HUES6 (cell line): ENCODE results near the gene ARL13B.
"Not testable (repeated sequence)": the region's sequence is repeated elsewhere in the genome, so short reads cannot be mapped to it uniquely, and the experiment has no call there.

Experiments used
- H3K27ac ChIP-seq: 2 replicates; pipeline ENCODE4 v1.7.0; 2013; ENCODE audit warnings: low read depth, mild to moderate bottlenecking, low read length, inconsistent platforms
- H3K27me3 ChIP-seq: 2 replicates; pipeline ENCODE4 v1.6.1; 2013; ENCODE audit warnings: low read length; ENCODE audit not compliant: control insufficient read depth, insufficient read depth
- H3K36me3 ChIP-seq: 2 replicates; pipeline ENCODE4 v1.6.1; 2013; ENCODE audit warnings: low read length; ENCODE audit not compliant: control insufficient read depth, insufficient read depth
- H3K4me1 ChIP-seq: 2 replicates; pipeline ENCODE4 v1.6.1; 2013; ENCODE audit warnings: low read length; ENCODE audit not compliant: control insufficient read depth, insufficient read depth
- H3K4me3 ChIP-seq: 2 replicates; pipeline ENCODE4 v1.5.1; 2013; ENCODE audit warnings: low read depth, low read length
- H3K9ac ChIP-seq: one replicate; pipeline ENCODE4 v1.6.1; 2013; ENCODE audit warnings: mild to moderate bottlenecking, low read length
- H3K9me3 ChIP-seq: 2 replicates; pipeline ENCODE4 v1.6.1; 2013; ENCODE audit warnings: low read depth, low read length; ENCODE audit not compliant: control insufficient read depth, insufficient read depth

The ARL13B gene

DNA sequence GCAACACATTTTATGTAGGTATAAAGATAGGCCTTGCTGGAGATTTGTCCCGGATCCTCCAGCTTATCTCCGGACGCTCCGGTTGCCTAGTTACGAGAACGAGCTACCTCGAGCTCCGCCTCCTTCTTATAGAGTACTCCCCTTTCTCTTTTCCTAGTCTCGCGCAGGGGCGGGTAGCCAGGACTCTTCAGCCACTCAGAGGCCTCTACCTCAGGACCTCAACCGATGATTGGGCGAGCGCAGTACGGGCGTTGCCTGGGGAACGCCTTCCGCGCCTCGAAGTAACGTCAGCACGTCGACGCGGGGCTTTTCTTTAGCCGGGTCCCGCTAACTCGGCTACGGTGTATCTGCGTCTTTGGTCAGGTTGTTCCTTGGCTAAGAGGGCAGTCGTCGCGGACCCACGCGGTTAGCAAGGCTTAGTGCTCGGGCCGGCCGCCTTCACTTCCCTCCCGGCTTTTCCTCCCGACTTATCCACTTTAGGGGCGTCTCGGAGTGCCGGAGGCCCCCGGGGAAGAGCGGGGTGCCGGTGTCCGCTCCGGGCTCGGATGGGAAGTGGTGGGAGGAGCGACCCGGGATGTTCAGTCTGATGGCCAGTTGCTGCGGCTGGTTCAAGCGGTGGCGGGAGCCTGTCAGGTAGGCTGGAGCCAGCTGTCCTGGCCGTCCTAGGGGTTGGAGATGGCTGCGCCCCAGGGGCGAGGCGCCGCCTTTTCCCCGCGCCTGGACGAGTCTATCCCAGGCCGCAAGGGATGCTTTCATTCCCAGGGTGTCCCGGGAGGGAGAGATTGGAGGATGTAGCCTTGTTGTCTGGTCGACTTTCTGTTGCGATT lies at the start of gene ARL13B:
ARL13B (plus strand) TSS at position 306 of the 827 bp plus-strand sequence; CDS start at position 575, 269 bp downstream.
- Histone ChIP-seq H3K4me1 (peaks cover 4% of the 10 kb centered on the region; the same call in 1 of the 2 replicates), H3K27ac (peak within 1 kb of the TSS; percentile 21; the same call in 1 of the 2 replicates), H3K27me3 (no peaks in the 10 kb centered on the region), H3K4me3 (peak within 1 kb of the TSS; percentile 65), H3K9ac (peak within 1 kb of the TSS; percentile 66), H3K9me3 (no peaks in the 10 kb centered on the region), H3K36me3 (no peaks in the 10 kb centered on the region)

- no peak overlapping the region for H3K27ac ChIP-seq
- H3K4me1 ChIP-seq, result no peaks in the 10 kb centered on the region
- H3K9me3 ChIP-seq, result peaks cover 13% of the 10 kb centered on the region; the same call in 1 of the 2 replicates
- no peaks in the 10 kb centered on the region for H3K36me3 ChIP-seq
- H3K4me3 ChIP-seq, result no peak overlapping the region
- H3K27me3 ChIP-seq, result no peaks in the 10 kb centered on the region
- no peak overlapping the region for H3K9ac ChIP-seq
Measured at GRCh38 chr3:93931597-93932229, 48.2 kb upstream of the ARL13B start.

GRCh38 chr3:93934366-93935046 lies 45.4 kb upstream of the ARL13B start:
- peaks cover 31% of the 10 kb centered on the region for H3K9me3 ChIP-seq
- H3K9ac ChIP-seq, result no peak overlapping the region
- no peaks in the 10 kb centered on the region; the same call in 1 of the 2 replicates for H3K4me1 ChIP-seq
- H3K36me3 ChIP-seq, result no peaks in the 10 kb centered on the region
- no peaks in the 10 kb centered on the region for H3K27me3 ChIP-seq
- no peak overlapping the region for H3K4me3 ChIP-seq
- H3K27ac ChIP-seq, result no peak overlapping the region

GRCh38 chr3:93936549-93936948 lies 43.4 kb upstream of the ARL13B start:
- Histone ChIP-seq H3K4me3 (no peak overlapping the region), H3K9ac (no peak overlapping the region), H3K4me1 (no peaks in the 10 kb centered on the region; the same call in 1 of the 2 replicates), H3K27ac (no peak overlapping the region), H3K9me3 (peaks cover 50% of the 10 kb centered on the region), H3K27me3 (no peaks in the 10 kb centered on the region), H3K36me3 (no peaks in the 10 kb centered on the region)

- not testable (repeated sequence) for H3K36me3 ChIP-seq, H3K4me1 ChIP-seq, H3K27ac ChIP-seq, H3K4me3 ChIP-seq, H3K9ac ChIP-seq, H3K27me3 ChIP-seq
- H3K9me3 ChIP-seq, result peaks cover 59% of the 10 kb centered on the region
Measured at GRCh38 chr3:93937485-93937884, 42.5 kb upstream of the ARL13B start.

DNA sequence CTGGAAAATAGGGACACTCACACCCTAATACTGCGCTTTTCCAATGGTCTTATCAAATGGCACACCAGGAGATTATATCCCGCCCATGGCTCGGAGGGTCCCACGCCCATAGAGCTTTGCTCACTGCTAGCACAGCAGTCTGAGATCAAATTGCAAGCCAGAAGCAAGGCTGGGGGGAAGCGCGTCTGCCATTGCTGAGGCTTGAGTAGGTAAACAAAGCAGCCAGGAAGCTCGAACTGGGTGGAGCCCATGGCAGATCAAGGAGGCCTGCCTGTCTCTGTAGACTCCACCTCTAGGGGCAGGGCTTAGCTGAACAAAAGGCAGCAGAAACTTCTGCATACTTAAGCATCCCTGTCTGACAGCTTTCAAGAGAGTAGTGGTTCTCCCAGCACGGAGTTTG lies 30.0 kb upstream of the ARL13B start:
- not testable (repeated sequence) for H3K27ac ChIP-seq, H3K4me1 ChIP-seq, H3K4me3 ChIP-seq, H3K27me3 ChIP-seq, H3K36me3 ChIP-seq, H3K9ac ChIP-seq
- H3K9me3 ChIP-seq, result peaks cover 25% of the 10 kb centered on the region

DNA sequence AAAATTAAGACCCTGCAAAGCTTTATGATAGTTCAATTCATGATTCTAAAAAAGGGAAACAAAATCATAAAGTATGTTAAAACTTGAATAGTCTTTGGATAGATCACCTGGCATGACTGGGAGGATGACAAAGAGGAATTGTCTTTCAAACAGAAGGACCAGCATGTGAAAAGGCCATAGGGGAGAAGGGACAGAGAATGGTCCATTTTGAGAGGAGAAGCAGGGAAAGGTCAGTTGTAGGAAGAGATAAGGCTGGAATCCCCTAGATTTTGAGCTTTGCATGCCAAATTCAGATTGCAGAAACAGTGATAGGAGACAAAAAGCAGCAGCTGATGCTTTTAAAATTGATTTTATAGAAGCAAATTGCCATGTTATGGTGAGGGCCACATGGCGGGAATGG lies 18.9 kb upstream of the ARL13B start:
- Histone ChIP-seq H3K36me3 (no peaks in the 10 kb centered on the region), H3K9ac (no peak overlapping the region), H3K4me1 (no peaks in the 10 kb centered on the region), H3K27me3 (no peaks in the 10 kb centered on the region), H3K4me3 (no peak overlapping the region), H3K9me3 (peaks cover 18% of the 10 kb centered on the region; the same call in 1 of the 2 replicates), H3K27ac (no peak overlapping the region)

GRCh38 chr3:93961489-93961888 lies 18.5 kb upstream of the ARL13B start:
- Histone ChIP-seq H3K9ac (no peak overlapping the region), H3K36me3 (no peaks in the 10 kb centered on the region), H3K27ac (no peak overlapping the region), H3K4me3 (no peak overlapping the region), H3K9me3 (peaks cover 19% of the 10 kb centered on the region; the same call in 1 of the 2 replicates), H3K4me1 (no peaks in the 10 kb centered on the region), H3K27me3 (no peaks in the 10 kb centered on the region)

GRCh38 chr3:93962798-93963197 lies 17.2 kb upstream of the ARL13B start:
- H3K4me1 ChIP-seq, result no peaks in the 10 kb centered on the region
- H3K4me3 ChIP-seq, result no peak overlapping the region

DNA sequence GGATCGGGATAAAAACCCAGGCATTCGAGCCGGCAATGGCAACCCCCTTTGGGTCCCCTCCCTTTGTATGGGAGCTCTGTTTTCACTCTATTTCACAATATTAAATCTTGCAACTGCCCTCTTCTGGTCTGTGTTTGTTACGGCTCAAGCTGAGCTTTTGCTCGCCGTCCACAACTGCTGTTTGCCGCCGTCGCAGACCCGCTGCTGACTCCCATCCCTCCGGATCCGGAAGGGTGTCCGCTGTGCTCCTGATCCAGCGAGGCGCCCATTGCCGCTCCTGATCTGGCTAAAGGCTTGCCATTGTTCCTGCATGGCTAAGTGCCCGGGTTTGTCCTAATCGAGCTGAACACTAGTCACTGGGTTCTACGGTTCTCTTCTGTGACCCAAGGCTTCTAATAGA lies 14.8 kb upstream of the ARL13B start:
- not testable (repeated sequence) for H3K27ac ChIP-seq, H3K36me3 ChIP-seq, H3K4me3 ChIP-seq, H3K9ac ChIP-seq, H3K27me3 ChIP-seq, H3K4me1 ChIP-seq
- H3K9me3 ChIP-seq, result peaks cover 21% of the 10 kb centered on the region; the same call in 1 of the 2 replicates

More at GRCh38 chr3:93962798-93963197, 17.2 kb upstream of the ARL13B start:
- no peak overlapping the region for H3K9ac ChIP-seq
- no peak overlapping the region for H3K27ac ChIP-seq
- peaks cover 18% of the 10 kb centered on the region; the same call in 1 of the 2 replicates for H3K9me3 ChIP-seq
- H3K27me3 ChIP-seq, result no peaks in the 10 kb centered on the region
- no peaks in the 10 kb centered on the region for H3K36me3 ChIP-seq
